GM21367 (cell line): ENCODE data around the gene TANC1.

Experiments
- ATAC-seq: cut with Tn5 transposase; IDR thresholded peaks from one replicate; pipeline ENCODE4 v1.9.1; 2021; ENCODE audit not compliant: unreplicated experiment

The TANC1 gene

DNA sequence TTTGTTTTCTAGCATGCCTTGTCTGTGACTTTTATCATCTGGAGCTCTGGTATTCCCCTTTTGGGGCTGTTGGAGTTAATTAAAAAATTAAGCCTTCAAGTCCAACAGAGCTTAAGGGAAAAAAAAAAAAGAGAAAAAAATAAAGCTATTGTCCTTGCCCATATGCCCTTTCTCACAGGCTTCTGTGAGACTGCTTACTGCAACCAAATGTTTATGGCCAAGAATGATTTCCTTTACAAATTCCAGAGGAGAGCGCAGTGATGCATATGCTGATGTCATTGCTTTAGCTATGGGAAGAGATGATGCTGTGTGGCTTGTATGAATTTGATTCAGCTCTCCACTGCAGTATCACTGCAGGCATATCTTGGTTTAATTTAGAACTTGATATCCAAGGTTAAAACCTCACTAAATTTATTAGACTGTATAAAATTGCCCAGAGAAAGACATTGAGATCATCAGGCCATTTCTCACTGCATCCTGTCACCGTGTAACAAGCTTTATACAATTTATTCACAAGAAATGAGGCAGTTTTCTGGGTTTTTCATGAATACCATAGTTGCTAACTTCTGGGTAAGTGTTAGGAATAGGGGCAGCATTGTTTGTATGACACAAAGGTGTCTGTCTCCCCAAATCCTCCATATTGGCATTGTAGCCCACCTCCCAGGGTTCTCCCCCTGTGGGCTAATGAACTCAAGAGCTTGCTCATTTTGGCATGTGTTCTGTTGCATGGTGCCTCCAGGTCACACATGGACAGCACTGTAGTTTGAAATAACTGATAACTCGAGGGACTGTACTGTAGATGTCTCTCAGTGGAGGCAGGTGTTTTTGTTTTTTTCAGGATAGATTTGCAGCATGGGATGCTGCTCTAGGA is 85.0 kb downstream of the TANC1 start:
- ATAC-seq = no peak

DNA sequence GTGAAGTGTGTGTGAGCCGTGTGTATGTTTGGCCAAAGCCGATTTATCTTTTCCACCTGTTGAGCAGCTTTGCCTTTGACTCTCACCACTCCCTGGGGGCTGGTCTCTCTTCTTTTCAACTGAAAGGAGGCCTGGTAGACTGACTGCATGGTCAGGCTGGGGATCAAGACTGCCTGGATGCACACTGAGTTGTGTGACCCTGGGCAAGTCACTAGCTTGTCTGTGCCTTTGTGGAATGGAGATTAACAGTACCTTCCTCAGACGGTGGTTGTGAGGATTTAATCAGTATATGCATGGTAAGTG is 85.5 kb downstream of the TANC1 start:
- no peak for ATAC-seq

DNA sequence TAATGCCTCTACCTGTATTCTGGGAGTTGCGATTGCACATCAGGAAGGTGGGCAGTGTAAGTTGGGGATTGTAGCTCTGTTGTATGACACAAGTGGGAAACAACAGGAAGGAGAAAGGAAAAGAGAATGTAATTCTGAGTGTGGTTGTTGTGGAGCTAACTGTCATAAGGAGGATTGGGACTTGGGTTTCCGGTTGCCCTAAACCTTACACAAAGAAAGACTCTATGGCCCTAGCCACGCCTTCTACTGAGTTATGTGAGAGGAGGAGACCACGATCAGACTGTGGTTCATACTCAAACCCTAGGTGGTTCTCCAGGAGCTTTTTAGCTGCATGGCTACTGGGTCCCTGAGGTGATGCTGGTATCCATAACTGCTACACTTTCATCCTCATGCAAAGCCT is 86.5 kb downstream of the TANC1 start:
- no peak for ATAC-seq

DNA sequence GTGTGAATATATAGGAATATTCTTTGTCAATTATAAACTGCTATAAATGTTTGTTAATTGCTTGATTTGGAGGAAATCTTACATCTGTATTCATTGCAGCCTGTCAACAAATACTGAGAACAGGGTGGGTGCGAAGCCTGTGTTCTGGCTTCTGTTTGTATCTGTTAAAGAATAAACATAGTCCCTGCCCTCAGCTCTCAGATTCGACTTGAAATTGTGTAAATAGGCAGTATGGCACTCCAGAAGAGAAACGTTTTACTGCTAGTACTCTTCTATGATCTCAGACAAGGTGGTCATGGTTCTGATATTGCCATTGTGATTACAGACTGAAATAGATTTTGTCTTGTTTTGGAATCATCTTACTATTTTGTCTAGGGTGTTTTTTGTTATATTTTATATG is 92.1 kb downstream of the TANC1 start:
- ATAC-seq = no peak

DNA sequence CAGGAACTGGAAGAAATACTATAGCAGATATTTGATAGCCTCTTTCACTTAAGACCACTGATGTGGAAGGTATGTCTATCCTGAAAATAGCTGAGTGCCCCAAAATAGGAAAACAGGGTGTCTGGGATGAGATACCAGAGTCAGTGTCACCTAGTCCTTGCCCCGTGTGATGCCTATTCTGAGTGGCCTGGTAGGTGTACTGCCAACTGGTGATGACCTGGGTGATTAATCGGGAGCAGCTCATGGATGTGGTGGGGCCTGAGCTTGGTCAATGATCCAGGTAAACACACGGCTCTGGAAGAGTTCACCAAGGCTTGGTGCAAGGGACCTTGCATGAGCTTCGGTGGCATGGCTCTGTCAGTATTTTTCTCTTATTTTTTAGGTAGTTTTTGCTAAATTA is 95.2 kb downstream of the TANC1 start:
- no peak for ATAC-seq

DNA sequence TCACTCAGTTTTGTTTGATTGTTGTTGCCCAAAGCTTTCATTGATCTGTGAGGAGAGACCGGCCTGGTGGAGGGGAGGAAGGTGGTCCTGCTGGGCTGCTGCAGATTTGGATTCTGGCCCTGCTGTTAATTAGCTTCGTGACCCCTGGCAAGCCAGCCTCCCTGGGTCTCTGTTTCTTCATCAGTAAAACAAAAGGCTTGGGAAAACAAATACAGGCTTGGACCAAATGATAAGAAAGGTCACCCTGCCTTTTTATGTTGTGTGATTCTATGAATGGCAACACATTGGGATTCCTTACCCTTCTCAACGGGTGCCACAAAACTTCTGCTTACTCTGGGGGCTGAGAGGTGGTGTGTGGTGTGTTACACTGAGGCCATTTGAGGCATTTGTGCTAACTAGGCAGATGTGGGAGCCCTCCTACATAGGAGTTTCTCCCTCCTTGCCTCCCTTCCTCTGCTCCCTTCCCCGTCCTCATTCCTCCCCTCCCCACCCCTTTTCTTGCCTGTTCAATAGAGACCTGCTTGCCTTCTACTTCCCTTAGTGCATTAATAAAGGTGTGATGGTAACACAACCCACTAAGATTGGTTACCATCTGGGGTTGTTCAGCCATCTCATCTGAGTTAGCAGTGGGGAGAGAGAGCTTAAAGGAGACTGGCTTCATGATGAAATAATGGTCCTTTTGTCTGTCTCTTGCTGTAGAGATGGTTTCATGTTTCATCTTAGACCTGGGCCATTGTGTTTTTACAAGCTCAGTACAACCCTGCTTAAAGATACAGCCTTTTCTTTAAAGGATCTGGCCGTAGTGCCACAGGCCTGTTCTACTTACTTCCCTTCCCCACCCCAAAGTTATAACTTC is 96.2 kb downstream of the TANC1 start:
- no peak for ATAC-seq

DNA sequence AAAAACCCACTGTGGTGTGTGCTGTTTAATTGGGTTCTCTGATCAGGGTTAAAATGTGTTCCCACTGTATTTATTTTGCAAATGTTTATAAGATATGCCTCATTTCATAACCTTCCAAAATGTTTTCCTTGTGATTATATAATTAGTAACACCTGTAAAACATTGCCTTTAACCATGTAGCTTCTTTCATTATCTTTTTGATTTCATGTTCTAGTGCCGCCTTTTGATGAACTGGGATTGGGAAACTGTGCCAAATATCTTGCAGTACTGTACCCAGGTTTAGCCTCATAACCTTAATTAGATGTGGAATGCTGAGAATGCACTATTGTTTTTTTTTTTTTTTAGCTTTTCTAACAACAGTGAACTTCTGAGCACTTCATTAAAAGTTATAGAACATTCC is 96.9 kb downstream of the TANC1 start:
- no peak for ATAC-seq

DNA sequence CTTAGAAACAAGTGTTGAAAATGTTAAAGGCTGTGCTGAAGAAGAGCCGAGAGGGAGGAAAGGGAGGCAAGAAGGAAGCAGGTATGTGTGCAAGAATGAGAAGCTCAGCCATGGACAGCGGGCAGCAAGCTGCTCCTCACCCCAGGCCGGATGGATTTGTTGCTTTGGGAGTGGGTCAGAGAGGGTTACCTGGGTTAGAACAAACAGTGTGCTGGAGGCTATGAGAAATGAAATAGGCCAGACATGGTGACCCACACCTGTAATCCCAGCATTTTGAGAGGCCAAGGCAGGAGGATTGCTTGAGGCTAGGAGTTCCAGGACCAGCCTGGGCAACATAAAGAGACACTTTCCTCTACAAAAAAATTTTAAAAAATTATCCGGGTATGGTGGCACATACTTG is 97.5 kb downstream of the TANC1 start:
- no peak for ATAC-seq

DNA sequence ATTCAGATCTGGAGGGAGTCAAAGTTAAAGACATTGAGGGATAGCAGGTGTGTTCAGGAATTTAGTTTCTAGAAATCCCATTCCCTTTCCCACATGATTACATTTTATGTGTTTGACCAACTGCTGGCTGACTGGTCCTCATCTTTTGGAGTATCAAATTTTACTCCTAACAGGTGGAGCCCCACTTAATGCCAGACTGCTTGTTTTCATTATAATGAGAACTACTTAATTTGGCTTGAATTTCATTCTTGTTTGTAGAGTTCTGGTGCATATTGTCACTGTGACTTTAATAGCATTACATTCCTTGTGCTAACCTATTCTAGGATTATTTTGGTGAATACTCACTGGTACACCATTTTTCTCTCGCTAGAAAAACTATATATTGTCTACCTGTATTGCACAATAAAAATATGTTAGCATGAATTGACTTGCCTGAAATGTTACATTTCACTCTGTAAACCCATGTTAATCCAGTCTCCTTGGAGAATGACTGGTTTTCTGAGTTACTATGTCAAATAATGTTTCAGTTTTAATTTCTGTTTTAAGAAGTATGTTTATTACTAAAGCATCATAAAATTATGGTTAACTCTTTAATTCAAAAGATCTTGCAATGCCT is 98.2 kb downstream of the TANC1 start:
- ATAC-seq = no peak

DNA sequence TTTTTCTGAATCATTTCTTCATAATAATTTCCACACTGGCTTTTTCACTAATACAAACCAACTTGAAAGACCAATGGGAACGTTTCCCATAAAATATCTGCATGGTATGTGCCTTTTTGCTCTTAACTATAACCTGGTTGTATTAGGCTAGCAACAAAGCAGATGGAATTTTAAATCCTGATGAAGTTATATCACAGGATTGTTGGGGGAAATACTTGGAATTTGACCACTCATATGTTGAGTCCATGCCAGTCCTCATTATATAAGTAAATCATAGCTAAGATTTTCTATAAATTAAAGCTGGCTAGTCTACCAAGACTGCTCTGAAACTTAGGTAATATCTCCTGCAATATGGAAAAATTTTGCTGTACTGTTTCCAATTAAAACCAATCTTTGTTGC is 99.5 kb downstream of the TANC1 start:
- no peak for ATAC-seq

DNA sequence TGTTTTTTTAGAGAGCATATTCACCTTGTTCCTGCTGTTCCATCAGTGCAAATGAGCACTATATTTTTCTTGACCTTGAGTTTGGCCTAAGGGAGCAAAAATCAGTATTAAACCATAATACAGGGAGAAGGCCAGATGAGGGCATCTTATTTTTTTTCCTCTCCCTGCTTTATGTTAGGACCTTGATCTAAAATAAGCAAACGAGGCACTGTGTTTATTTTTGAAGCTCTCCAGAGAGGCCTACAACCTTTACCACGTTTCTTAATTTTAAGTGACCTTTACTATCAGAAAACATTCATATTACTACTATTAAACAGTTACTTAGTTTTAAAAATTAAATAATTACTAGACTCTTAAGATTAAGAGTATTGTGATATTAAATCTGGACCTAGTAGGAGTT is 100.8 kb downstream of the TANC1 start:
- ATAC-seq = no peak

DNA sequence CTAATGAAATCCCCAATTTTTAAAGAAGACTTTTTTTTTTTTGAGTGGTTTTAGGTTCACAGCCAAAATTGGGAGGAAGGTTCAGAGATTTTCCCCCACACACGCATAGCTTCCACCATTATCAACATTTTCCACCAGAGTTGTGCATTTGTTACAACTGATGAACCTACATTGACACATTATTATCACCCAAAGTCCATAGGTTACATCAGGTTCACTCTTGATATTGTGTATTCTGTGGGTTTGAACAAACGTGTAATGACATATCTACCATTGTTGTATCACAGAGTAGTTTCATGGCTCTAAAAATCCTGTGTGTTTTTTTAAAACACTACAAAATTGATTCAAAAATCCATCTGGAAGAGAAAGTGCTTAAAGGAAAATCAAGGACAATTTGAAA is 101.8 kb downstream of the TANC1 start:
- ATAC-seq = no peak

DNA sequence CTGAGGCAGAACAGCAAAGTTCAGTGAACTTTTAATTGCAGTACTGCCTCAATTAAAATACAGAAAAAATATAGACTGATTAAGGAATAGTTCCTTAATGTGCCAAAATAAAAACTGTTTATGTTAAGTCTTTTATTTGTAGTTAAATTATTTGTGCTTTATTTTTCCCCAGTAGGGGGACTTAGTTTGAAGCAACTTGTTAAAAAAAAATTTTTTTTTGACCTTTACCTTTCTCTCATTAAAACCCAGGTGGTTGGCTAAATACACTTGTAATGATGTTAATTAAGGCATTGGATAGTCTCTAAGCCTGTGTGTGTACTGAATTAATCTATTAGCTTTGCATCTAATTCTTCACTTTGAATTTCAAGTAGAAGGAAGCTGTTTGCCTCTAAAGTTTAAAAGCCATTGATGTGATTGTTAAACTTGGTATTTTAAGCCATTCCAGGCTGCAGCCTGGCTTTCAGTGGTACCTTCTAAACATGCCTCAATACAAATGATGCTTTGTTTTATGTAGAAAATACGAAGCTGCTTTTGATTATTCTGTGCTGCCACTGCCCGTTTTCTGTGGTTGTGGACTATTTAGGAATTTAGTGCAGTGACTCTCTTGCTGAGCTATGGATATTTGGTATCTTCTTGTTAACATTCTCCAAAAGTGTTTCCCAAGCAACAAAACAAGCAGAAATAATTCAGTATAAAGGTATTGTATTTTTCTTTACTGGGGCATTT is 102.9 kb downstream of the TANC1 start:
- ATAC-seq = no peak

DNA sequence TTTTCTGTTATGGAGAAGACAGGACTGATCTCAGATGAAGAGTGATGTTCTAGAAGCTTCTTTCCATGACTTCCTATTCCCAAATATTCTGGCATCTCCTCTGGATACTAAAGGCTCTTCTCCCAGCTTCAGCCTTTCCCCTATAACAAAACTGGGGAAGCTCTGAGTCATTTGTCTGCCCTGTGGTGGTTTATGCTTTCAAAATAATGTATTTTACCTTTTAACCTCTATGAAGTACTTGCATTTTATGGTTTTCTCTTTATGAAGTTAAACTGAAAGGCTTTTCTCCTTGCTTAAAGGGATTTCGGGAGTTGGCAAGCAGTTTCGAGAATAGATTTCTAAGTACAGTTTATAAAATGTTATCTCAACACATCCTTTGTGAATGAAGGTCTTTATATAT is 104.4 kb downstream of the TANC1 start:
- no peak for ATAC-seq

DNA sequence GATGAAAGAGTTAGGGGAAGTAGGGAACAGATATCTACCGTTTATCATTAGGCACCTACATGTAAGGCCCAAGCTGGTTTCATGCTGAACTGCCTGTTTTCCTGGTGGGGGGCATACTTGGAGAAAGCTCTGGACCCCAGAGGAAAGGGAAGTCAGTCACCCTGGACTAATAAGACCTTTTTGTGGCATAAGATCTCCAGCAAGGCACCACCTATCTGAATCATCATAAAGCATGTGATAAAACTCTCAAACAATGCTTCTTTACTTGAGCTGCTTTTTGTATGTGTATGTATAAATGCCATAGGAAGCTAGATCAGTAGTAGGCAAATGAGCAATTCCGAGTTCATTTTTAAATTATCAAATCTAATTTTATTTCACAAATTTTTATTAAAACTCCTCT is 104.8 kb downstream of the TANC1 start:
- ATAC-seq = no peak

DNA sequence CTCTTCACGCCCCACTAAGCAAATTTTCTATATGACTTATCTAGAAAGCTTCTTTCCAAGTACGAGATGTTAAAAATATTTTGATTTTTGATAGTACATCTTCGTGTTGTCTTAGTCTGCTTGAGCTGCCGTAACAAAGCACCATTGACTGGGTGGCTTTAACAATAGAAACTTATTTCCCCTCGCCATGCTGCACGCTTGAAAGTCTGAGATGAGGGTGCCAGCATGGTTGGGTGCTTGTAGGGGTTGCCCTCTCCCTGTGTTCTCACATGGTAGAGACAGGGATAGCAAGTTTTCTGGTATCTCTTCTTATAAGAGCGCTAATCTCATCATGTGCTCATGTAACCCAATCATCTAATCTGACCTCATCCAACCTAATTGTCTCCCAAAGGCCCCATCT is 106.2 kb downstream of the TANC1 start:
- ATAC-seq = no peak

DNA sequence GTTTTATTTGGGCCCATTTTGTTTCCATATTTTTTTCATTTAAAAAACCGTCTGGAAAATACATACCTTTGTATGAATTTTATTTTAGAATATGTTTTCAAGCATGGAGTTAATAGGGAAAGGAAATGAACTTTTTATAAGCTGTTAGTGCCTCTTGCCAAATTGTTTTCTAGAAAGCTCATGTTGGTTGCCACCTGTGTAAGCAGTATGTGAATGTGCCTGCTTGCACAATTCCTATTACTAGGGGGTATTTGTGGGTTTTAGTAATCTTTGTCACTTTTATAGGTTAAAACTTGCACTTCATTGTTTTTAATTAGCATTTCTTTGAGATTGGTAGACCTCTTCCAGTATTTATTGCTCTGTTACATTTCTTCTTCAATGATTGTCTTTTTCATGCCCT is 107.3 kb downstream of the TANC1 start:
- no peak for ATAC-seq

DNA sequence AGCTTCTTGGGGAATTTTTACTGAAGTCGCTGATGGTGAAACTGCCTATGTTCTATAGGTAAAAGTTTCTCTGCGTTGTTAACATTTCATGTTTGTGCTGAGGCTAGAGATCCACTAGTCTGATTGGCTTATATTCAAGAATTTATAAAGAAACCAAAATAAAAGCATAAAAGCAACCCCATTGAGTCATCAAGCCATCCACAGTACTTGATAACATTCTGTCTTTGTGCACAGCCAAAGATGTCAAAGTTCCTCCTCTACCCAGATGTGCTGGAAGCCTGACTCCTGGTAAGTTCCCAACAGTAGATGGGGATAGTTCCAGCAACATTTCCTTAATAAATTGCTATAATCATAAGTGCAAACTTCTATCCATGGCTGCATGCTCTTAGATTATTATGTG is 107.8 kb downstream of the TANC1 start:
- ATAC-seq = no peak

DNA sequence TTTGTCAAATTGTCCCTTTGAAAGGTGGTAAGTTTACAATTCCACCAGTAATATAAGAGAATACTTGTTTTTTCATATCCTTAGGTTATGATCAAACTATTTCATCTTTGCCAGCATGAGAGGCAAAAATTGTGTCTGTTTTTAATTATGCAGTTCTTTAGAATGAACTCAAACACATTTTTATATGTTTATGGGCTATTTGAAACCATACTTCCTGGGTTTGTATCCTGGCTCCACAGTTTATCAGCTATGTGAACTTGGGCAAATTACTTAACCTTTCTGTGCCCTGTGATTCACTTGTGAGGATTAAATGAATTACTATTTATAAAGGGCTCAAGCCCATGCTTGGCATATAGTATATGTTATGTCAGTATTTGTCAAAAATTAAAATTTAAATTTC is 109.4 kb downstream of the TANC1 start:
- ATAC-seq = no peak

DNA sequence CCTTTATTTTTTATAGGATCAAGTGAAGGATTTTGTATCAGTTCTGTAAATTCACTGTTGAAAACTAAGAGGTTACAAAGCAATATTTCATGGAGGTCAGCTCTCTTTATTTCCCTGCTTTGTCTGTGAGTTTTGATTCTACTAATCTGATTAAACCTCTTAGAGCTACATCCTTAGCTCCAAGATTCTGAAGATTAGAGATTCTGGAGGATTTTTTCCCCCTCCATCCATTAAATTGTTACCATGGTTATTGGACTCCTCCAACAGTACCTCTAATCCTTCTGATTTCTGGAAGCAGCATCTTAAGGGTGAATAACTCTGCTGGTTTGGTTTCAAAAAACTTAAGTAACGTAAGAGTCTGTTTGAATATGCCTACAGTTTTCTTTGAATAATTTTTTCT is 110.0 kb downstream of the TANC1 start:
- ATAC-seq = no peak

DNA sequence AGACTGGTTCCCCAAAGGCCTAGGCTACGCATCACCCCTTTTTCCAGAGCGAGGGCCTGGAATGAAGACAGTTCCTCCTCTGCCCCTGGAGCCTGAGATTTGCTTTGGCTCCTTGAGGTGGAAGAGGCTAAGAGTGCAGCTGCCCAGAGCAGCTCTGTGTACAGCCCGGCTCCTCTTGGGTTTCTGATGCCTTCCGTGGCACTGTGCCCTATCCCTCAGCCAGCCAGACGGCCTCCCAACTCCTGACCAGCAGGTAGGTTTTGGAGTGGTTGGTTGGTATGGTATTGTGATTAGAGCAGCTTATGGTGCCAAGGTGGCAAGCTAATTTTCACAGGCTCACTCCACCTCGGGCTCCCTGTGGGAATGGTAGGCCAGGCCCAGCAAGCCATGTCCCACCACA is 112.2 kb downstream of the TANC1 start:
- no peak for ATAC-seq
